GM18909 (cell line): Measurements from ENCODE around the gene MYL5.
"Not testable (repeated sequence)": the region's sequence is repeated elsewhere in the genome, so short reads cannot be mapped to it uniquely, and the experiment has no call there.

Source experiments
- ATAC-seq: cut with Tn5 transposase; IDR thresholded peaks from one replicate; pipeline ENCODE4 v1.9.1; 2021; ENCODE audit warnings: mild to moderate bottlenecking; ENCODE audit not compliant: unreplicated experiment, poor library complexity

MYL5 gene

DNA sequence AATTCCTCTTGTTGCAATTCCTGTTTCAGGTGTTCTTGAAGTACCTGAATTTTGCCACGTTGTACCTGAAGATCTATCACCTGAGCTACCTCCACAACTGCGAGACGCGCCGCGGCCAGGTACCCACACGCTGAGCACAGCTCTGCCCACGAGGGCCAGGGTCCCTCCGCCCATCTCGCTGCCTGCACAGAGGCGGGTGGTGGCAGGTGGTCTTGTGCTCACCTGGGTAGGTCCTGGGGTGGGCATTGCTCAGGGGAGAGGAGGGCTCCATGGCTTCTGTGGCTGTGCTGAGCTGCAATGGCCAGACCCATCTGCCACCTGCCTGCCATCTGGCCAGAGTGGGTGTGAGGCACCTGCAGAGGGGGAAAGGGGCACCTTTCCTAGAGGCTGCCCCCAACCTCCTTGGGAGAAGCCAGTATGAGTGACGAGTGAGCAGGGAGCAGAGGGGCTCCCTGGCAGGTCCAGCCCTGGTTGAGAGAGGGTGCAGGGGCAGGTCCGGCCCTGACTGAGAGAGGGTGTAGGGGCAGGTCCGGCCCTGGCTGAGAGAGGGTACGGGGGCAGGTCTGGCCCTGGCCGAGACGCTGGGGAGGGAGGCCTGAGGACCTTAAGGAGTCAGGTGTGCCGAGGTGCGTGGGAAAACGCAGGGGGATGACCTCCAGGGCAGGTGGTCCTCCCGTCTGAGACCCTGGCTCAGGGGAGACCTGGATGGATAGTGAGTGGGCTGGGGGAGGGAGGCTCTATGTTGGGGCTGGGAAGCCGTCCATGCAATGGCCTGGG is 38.3 kb upstream of the MYL5 start:
- ATAC-seq: no peak

DNA sequence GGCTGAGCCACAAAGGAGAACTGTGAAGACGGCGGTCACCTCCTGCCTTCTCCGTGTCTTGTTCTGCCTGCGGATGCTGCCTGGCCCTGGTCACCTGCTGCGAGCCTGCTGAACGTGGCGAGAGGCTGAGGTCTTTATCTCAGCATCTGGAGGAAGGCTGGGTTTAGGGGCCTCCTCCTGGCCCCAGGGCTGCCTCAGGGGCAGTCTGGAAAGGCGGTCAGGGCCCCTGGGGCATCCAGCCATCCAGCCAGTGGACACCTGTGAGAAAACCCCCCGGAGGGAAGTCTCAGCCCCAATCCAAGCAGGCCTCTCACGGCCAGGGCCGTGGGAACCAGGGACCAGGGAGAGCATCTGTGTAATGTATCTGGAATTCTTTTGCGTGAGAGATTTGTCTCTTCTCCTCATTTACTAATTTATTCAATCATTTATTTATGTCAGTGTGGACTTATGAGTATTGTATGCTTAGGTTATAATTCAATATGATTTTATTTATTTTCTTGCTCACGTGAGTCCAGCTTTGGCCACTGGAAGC is 37.6 kb upstream of the MYL5 start:
- no peak for ATAC-seq

DNA sequence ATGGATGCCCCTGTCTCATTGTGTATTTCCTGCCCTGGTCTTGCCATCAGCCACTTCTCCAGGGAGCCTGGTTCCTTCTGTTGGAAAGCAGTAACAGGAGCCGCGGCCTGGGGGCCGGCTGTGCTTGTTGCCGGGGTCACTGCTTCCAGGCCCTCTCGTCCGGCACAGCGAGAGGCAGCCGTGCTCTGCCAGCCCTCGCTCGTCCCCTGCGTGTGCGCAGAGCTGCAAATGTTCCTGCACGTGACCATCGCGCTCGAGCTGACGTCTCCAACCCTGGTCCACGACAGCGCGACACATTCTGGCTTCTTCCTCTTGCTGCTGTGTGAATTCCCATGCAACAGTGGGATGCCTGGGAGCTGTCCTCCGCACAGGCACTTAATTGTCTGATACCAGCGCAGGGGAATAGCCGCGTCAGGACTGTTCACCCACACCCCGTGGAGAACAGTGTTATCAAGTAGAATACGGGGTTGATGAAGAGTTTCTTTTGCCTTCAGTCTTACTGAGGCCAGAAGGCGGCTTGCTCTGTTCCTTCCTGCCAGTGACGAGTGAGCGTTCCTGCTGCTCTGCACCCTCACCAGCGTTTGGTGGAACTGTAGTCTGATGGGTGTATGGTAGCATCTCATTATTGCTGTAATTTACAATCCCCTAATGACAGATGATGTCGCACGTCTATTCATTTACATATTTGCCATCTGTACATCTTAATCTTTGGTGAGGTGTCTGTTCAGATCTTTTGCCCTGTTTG is 36.6 kb upstream of the MYL5 start:
- ATAC-seq: no peak

DNA sequence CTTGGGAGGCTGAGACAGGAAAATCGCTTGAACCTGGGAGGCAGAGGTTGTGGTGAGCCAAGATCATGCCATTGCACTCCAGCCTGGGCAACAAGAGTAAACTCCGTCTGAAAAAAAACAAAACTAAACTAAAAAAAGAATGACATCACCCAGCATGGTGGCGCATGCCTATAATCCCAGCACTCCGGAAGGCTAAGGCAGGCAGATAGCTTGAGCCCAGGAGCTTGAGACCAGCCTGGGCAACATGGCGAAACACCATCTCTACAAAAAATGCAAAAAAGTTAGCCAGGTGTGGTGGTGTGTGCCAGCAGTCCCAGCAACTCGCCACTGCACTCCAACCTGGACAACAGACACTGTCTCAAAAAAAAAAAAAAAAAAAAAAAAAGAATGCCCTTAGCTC is 32.0 kb upstream of the MYL5 start:
- ATAC-seq: not testable (repeated sequence)

DNA sequence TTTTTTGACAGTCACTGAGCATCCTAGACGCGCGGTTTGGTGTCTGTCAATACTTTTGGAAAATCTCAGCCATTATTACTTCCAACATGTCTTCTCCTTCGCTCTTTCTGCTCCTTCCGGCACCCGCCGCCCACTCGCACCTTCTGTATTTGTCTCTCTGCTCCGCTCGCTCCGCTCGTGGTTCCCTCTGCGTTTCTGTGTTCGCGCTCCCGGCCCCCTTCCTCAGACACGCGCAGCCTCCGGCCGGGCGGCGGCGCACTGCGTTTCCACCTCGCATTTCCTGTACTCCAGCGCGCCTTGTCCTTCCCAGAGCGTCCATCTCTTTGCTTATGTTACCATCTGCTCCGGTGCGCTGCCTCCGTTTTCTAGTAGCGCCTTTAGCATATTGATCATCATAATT is 27.9 kb upstream of the MYL5 start:
- no peak for ATAC-seq

DNA sequence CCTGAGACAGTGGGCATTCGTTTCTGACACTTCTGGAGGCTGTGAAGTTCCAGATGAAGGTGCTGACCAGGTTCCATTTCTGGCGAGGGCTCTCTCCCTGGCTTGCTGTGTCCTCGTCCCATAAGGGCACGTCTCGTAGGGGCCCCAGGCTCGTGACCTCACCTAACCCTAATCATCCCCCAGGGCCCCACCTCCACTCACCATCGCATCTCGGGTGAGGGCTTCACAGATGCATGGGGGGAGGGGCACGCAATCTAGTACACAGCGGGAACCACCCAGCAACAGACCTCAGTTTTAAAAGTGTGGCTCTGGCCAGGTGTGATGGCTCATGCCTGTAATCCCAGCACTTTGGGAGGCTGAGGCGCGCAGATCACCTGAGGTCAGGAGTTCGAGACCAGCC is 26.9 kb upstream of the MYL5 start:
- ATAC-seq: no peak

DNA sequence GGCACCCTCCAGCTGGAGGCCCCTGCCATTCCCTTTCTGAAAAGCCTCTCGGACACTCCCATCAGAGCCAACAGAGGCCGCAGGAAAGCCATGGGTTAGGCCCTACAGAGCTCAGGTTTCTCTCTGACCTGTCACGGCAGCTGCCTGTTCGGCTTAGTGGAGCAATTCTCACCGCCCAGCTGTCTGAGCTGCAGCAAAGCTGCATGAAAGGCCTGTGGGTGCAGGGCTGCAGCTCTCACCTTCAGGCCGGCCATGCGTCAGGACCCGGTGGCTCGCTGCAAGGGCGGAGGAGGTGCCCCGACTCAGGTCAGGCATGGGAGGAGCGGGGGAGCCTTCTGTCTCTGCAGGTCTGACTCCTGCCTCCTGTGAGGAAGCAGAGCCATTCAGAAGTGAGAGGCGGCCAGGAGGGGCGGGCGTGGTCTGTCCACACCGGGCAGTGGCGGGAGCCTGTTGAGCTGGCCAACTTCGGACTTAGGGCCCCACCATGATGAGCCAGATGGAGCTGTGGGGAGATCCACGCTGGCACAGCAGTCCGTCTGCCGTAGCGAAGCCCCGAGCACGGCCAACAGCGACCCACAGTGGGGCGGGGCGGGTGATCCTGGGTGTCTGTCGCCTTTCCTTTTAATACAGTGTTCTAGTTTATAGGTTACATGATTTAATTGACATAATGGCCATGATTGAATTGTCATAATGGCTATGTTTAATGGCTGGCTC is 25.6 kb upstream of the MYL5 start:
- ATAC-seq: no peak

DNA sequence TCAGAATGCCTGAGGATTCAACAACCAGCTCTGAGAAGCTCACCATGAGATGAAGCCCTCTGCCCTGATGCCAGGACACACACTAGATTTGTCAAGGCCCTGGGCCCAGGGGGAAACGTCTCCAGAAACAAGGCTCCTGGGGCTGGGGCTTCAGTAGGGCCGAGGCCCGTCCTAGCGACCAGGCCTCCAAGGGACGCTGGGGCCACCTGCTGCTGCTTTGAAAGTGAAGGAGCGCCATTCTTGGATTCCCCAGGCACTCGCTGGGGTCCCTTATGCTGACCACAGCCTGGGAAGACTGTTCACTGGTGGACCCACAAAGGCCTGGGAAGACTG is 25.1 kb upstream of the MYL5 start:
- ATAC-seq: no peak

DNA sequence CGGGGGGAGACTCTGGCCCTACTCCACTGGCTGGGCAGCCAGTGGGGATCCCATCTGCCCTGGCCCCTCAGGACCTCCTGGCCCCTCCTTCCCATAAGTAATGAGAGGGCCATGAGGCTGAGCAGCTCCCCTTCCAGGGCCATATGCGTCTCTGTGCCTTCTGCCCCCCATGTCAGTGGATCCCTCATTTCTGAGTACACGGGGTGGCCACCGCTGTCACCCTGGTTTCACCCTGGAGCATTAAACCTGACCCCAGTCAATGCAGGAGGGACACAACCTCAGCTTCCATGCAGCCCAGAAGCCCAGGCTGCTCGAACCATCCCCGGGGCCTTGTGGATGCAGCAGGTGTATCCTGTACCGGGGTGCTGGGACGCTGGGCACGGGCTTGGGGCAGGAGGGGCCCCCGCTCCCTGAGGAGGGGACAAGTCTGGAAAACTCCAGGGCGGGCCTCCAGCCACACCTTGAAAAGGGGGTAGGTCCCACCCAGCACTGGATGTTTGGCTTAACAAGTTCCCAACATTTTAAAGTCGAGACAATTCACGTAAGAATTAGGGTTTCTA is 24.5 kb upstream of the MYL5 start:
- ATAC-seq: no peak

DNA sequence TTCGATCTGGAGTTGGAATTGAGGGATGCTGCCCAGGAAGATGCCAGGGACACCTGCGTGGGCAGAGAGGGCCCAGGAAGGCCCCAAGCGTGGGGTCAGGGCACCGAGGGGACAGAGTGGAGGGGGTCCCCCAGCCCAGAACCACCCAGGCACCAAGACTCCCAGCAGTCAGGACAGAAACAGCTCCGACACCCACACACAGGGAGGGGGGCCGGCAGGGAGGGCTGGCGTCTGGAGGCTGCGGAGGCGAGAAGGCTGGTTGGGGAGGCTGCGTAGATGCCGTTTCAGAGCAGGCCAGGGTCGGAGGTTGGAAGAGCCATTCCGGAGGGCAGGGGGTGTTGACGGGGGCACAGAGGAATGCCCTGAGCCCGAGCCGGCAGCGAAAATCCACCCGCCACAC is 23.9 kb upstream of the MYL5 start:
- ATAC-seq: no peak

DNA sequence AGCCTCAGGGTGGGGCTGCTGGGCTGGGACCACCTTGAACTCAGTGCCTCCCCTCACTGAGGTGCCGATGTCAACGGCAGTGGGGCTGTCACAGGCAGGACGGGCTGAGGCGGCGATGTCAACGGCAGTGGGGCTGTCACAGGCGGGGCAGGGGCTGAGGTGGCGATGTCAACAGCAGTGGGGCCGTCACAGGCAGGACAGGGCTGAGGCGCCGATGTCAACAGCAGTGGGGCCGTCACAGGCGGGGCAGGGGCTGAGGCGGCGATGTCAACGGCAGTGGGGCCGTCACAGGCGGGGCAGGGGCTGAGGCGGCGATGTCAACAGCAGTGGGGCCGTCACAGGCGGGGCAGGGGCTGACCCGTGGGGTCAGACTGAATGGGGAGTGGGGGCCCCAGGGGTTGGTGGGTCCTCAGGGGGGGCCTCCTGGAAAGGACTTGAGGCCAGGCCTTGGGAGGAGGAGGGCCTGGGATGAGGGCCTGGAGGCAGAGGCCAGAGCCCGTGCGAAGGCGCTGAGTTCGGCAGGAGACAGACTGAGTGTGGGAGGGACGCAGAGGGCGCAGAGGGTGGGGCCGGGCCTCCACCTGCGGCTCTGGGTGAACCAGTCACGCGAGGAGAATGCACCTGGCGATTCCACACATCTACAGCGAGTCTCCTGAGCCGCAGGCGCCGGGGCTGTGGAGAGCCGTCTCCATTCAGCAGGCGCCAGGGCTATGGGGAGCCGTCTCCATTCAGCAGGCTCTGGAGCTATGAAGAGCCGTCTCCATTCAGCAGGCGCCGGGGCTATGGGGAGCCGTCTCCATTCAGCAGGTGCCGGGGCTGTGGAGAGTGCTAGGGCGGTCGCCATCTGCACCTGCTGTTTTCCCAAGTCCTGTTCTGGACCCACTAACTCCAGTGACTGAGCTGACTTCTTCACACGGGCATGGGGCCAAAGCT is 23.1 kb upstream of the MYL5 start:
- ATAC-seq: no peak

DNA sequence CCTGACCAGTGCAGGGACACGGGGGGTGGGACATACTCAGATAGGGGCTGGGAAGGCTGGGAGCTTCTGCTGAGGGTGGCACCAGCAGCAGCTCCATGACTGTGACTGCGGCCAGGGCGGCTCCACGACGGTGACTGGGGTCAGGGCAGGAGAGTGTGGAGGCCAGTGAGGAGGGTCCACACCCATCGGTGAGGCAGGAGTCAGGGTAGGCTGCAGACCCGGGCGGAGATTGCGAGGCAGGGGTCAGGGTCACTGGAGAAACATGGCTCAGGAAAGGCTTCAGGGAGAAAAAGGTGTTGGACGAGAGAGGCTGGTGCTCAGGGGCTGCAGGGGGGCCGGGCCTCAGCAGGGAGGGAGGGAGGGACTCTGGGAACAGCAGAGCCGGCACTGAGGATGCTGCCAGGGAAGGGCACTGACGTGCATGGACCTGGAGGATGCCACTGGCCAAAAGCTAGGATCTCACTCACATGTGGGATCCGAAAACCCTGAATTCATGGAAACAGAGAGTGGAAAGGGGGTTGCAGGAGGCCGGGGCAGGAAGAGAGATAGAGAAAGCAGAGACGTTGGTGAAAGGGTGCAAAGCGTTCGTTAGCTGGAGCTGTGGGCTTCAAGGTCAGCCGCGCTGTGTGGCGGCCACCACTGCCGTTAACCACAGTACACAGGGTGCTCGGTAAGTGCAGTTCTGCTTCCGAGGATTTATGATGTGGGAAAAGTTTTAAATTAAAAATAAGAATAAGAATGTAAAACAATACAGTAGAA is 22.3 kb upstream of the MYL5 start:
- ATAC-seq: no peak

DNA sequence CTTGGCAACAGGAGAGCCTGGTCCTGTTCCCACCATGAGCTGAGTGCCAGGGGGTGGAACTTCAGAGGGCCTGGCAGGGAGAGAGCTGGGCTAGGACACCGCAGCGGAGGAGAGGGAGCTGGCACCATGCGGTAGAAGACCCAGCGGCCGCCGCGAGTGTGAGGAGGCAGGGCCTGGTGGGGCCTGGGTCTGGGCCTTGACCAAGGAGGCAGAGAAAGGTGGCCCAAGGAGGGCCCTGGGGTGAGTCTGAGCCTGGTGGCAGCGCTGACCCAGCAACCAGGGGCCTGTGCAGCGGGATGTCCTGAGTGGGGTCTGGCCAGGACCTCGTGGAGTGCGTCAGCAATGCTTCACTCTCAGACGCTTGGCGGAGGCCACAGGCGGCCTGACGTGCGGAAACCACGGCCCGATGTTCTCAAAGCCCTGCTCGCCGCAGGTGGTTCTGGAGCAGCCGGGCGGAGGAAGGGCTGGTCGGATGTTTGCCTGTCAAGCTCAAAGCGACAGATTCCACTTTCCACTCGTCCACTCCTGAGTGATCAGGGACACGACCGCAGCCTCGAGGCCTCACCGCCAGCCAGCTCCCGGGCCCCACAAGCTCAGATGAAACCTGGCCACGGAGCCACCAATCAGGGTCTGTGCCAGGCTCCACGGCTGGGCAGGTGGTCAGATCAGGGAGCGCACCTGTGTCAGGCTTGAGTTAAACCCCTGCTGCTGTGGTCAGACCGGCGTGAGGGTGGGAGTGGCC is 21.1 kb upstream of the MYL5 start:
- ATAC-seq: no peak

DNA sequence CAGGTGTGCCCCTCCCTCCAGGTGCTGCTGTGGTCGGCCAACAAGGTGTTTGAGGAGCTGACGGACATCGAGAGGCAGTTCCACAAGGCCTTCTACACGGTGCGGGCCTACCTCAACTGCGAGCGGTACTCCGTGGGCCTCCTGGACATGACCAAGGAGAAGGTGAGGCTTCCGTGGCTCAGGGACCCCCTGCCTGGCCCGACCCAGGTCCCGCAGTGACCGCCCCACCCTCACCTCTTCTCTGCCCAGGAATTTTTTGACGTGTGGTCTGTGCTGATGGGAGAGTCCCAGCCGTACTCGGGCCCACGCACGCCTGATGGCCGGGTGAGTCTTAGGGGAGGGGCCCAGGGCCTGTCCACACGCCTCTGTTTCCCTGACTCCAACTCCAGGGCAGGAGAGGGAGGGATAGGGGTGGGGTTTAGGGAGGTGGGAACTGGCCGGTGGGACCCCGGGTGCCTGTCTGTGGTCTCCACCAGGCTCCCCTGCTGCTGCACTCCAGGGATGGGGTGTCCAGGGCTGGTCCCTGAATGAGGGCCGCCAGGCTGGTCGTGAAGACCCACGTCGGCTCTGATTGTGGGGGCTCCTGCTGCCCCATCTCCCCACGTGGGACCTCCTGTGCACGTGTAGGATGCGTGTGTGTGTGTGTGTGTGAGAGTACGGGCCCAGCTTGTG is 20.4 kb upstream of the MYL5 start:
- no peak for ATAC-seq

DNA sequence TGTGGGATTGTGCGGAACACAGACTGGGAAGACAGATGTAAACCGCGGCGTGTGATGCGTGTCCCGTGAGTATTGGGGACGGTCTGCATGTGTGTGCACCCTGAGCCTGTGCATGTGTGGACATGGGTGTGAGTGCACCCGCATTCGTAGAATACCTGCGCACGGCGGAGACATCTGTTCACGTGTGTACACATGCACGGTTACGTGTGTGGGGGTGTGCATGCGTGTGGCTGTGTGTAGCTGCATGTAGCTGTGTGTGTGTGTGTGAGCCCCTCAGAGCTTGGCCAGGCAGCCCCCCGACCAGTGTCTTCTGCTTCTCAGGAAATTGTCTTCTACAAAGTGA is 19.9 kb upstream of the MYL5 start:
- no peak for ATAC-seq

DNA sequence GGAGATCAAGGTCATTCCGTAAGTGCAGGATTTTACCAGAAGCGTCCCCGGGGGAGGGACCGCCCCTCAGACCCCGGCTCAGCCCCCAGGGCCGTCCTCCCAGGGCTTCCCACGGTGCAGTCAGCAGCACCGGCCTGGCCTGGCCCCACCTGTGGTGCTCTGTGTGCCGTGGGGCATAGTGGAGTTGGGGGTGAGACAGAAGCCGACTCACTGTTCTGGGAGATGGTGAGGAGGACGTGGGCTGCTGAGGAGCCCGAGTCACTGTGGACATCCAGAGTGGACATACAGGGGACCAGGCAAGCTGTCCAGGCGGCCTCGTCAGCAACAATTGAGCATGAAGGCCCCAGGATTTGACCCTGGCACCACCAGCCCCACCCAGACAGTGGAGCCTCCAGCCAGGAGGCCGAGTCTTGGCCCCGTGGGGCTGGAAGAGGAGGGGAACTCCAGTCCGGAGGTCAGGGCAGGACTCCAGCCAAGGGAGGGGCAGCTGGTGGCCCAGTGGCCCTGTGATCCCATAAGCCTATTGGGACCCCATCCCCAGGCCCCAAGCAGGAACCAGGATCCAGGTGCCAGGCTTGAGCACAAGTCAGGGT is 19.4 kb upstream of the MYL5 start:
- ATAC-seq: no peak

DNA sequence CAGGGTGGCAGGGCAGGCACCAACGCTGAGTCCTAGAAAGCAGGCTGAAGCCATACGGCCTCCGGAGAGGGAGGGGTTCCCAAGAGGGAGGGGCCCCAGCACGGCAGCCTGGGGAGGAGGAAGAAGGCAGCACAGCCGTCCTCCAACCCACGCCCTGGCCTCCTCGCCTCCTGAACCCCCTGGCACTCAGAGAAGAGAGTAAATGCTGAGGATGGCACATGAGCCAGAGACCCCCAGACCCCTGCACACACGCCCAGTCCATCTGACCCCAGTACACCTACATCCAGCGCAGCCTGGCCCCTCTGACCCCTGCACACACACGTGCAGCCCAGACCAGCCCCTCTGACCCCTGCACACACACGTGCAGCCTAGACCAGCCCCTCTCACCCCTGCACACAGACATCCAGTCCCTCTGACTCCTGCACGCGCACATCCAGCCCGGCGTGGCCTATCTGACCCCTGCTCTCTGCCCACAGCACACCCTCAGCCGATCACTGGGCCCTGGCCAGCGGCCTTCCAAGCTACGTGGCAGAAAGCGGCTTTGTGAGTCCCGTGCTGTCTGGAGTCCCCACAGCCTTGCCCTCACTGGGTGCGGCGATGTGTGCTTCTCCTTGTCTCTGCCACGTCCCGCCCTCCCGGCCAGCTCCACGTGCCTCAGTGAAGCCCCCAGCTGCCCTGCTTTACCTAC is 18.7 kb upstream of the MYL5 start:
- ATAC-seq: no peak
